ENCODE results near the gene C6orf52.

C6orf52 gene

DNA sequence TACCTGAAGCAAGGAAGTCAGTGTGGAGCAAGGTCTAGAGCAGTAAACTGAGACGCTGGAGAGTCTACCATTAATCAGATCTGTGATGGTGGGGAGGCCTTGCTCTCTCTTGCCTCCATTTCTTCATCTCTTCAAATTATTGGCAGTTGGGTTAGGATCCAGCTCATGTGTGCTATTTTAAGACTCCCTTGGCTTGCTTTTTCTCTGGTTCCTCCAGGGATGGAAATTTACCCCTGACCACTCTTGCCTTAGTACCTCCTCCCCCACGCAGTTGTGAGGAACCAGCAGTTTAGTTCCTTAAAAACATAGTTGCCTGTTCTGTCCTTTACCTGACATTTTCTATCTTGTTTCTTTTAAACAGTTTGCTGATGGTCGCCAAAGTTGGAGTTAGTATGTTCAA, 35.8 kb upstream of the C6orf52 start:
- Histone ChIP-seq H3K27me3 (ENCODE audit: low read depth, low read length) (no peaks in the 10 kb centered on the region), H3K9me3 (ENCODE audit: insufficient read depth, low read length) (no peaks in the 10 kb centered on the region), H3K9ac (ENCODE audit: low read length) (no peak overlapping the region), H3K4me2 (ENCODE audit: low read length) (no peak overlapping the region), H2AFZ (ENCODE audit: low read depth, low read length) (no peak overlapping the region), H3K4me1 (ENCODE audit: low read length) (no peaks in the 10 kb centered on the region), H3K4me3 (ENCODE audit: low read length) (no peak overlapping the region), H4K20me1 (ENCODE audit: insufficient read depth, low read length) (no peaks in the 10 kb centered on the region), H3K36me3 (replicated peaks; ENCODE audit: low read depth, low read length) (no peaks in the 10 kb centered on the region), H3K79me2 (ENCODE audit: low read length) (no peaks in the 10 kb centered on the region), H3K27ac (ENCODE audit: low read length) (no peak overlapping the region)
- TF ChIP-seq EZH2phosphoT487 (IDR thresholded peaks at IDR 0.05; ENCODE audit: low read depth), result no peak
- TF ChIP-seq, protein P1, sequence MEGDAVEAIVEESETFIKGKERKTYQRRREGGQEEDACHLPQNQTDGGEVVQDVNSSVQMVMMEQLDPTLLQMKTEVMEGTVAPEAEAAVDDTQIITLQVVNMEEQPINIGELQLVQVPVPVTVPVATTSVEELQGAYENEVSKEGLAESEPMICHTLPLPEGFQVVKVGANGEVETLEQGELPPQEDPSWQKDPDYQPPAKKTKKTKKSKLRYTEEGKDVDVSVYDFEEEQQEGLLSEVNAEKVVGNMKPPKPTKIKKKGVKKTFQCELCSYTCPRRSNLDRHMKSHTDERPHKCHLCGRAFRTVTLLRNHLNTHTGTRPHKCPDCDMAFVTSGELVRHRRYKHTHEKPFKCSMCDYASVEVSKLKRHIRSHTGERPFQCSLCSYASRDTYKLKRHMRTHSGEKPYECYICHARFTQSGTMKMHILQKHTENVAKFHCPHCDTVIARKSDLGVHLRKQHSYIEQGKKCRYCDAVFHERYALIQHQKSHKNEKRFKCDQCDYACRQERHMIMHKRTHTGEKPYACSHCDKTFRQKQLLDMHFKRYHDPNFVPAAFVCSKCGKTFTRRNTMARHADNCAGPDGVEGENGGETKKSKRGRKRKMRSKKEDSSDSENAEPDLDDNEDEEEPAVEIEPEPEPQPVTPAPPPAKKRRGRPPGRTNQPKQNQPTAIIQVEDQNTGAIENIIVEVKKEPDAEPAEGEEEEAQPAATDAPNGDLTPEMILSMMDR (IDR thresholded peaks at IDR 0.05; ENCODE audit: low read depth, low read length), result no peak

DNA sequence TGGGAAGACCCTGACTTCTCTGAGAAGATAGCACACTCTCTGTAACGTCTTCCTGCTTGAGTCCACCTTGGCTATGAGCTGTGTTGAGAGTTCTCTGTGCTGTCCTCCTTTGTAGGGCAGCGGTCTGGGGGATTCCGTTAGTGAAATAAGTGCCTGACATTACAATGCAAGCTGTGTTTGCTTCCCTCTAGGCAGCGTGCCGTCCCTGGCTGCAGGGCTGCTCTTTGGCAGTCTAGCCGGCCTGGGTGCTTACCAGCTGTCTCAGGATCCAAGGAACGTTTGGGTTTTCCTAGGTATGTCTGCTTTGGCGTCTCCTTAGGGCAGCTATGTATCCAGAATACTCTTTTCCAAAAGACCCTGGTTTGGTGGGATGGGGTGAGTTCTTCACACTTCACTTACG, 31.3 kb upstream of the C6orf52 start:
- TF ChIP-seq, protein P1 (IDR thresholded peaks at IDR 0.05; ENCODE audit: low read depth, low read length), result no peak
- TF ChIP-seq EZH2phosphoT487 (IDR thresholded peaks at IDR 0.05; ENCODE audit: low read depth), result no peak
- Histone ChIP-seq H3K9me3 (ENCODE audit: insufficient read depth, low read length) (no peaks in the 10 kb centered on the region), H3K4me2 (ENCODE audit: low read length) (no peak overlapping the region)

DNA sequence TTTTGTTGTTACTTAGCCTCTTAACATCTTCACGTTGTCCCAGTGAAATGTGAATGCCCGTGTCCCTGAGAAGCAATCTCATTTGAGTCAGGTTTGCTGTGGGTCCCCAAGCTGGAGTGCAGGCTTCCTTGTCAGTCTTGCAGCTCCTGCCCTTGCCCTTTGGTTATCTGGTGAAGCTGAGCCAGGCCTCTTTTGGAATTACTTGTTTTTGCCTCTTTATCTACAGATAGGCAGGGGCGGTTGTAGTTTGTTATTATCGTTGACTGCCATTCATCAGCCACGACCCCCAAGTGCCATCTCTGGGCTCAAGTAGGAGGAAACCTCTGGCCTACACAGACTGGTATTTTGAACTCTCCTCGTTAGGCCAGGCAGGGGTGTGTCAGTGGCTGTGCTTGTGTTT, 30.6 kb upstream of the C6orf52 start:
- H3K9me3 ChIP-seq (ENCODE audit: insufficient read depth, low read length), result no peaks in the 10 kb centered on the region
- H2AFZ ChIP-seq (ENCODE audit: low read depth, low read length), result no peak overlapping the region
- no peaks in the 10 kb centered on the region for H3K27me3 ChIP-seq (ENCODE audit: low read depth, low read length)
- no peak overlapping the region for H3K27ac ChIP-seq (ENCODE audit: low read length)
- no peak overlapping the region for H3K4me3 ChIP-seq (ENCODE audit: low read length)
- H3K79me2 ChIP-seq (ENCODE audit: low read length), result 0 out of 2 replicates have a peak, but pooled peaks cover 3% of the 10 kb centered on the region
- no peaks in the 10 kb centered on the region for H4K20me1 ChIP-seq (ENCODE audit: insufficient read depth, low read length)
- H3K4me2 ChIP-seq (ENCODE audit: low read length), result no peak overlapping the region
- no peaks in the 10 kb centered on the region for H3K36me3 ChIP-seq (replicated peaks; ENCODE audit: low read depth, low read length)
- 0 out of 2 replicates have a peak, but pooled peaks cover 4% of the 10 kb centered on the region for H3K4me1 ChIP-seq (ENCODE audit: low read length)
- no peak overlapping the region for H3K9ac ChIP-seq (ENCODE audit: low read length)
- no peak for TF ChIP-seq EZH2phosphoT487 (IDR thresholded peaks at IDR 0.05; ENCODE audit: low read depth)
- TF ChIP-seq, protein P1 (IDR thresholded peaks at IDR 0.05; ENCODE audit: low read depth, low read length), result no peak

More for the DNA sequence above, 31.3 kb upstream of the C6orf52 start:
- H2AFZ ChIP-seq (ENCODE audit: low read depth, low read length), result no peak overlapping the region
- H3K9ac ChIP-seq (ENCODE audit: low read length), result no peak overlapping the region
- no peak overlapping the region for H3K4me3 ChIP-seq (ENCODE audit: low read length)
- H3K4me1 ChIP-seq (ENCODE audit: low read length), result 0 out of 2 replicates have a peak, but pooled peaks cover 4% of the 10 kb centered on the region
- H3K27ac ChIP-seq (ENCODE audit: low read length), result no peak overlapping the region
- H4K20me1 ChIP-seq (ENCODE audit: insufficient read depth, low read length), result no peaks in the 10 kb centered on the region
- H3K36me3 ChIP-seq (replicated peaks; ENCODE audit: low read depth, low read length), result no peaks in the 10 kb centered on the region
- H3K79me2 ChIP-seq (ENCODE audit: low read length), result 0 out of 2 replicates have a peak, but pooled peaks cover 3% of the 10 kb centered on the region
- no peaks in the 10 kb centered on the region for H3K27me3 ChIP-seq (ENCODE audit: low read depth, low read length)

- H3K27me3 ChIP-seq (ENCODE audit: low read depth, low read length), result no peaks in the 10 kb centered on the region
- no peak for TF ChIP-seq EZH2phosphoT487 (IDR thresholded peaks at IDR 0.05; ENCODE audit: low read depth)
- TF ChIP-seq, protein P1 (IDR thresholded peaks at IDR 0.05; ENCODE audit: low read depth, low read length), result no peak
- 0 out of 2 replicates have a peak, but pooled peaks cover 4% of the 10 kb centered on the region for H3K4me1 ChIP-seq (ENCODE audit: low read length)
- no peaks in the 10 kb centered on the region for H3K9me3 ChIP-seq (ENCODE audit: insufficient read depth, low read length)
- H4K20me1 ChIP-seq (ENCODE audit: insufficient read depth, low read length), result no peaks in the 10 kb centered on the region
- no peaks in the 10 kb centered on the region for H3K36me3 ChIP-seq (replicated peaks; ENCODE audit: low read depth, low read length)
- peak overlapping the region; percentile 90 for H3K9ac ChIP-seq (ENCODE audit: low read length)
- H3K4me2 ChIP-seq (ENCODE audit: low read length), result peak overlapping the region; percentile 80
- H3K27ac ChIP-seq (ENCODE audit: low read length), result no peak overlapping the region
- peak overlapping the region; percentile 93 for H3K4me3 ChIP-seq (ENCODE audit: low read length)
- 0 out of 2 replicates have a peak, but pooled peaks cover 3% of the 10 kb centered on the region for H3K79me2 ChIP-seq (ENCODE audit: low read length)
- peak overlapping the region; percentile 97; the same call in 1 of the 2 replicates for H2AFZ ChIP-seq (ENCODE audit: low read depth, low read length)
Measured at GRCh38 chr6:10723567-10723881, 29.1 kb upstream of the C6orf52 start.

Data from OCI-LY3 (cell line).